ENCODE measurements around the gene VPS37B. TPM values are rescaled to one million over a fixed set of nuclear protein-coding genes. Genes with fewer than 3 reads are reported as not detected.

The VPS37B gene
- total and polyA plus RNA-seq, 2 donors (not counting 3 experiments of a cell fraction or from before 2014, with no cell fraction given): 39.5 to 45.9 TPM

GRCh38 chr12:122917507-122918121 lies 21.7 kb upstream of the VPS37B start:
- Histone ChIP-seq H2AFZ (ENCODE audit: low read depth, low read length) (no peak overlapping the region), H4K20me1 (replicated peaks; ENCODE audit: control insufficient read depth, extremely low read depth, insufficient read depth, low read length) (no peaks in the 10 kb centered on the region)

GRCh38 chr12:122909442-122910288 lies 13.7 kb upstream of the VPS37B start:
- DNase-seq (ENCODE audit: low read depth, low spot score): no peak
- no peaks in the 10 kb centered on the region for H3K9me1 ChIP-seq (replicated peaks; ENCODE audit: control insufficient read depth, extremely low read depth, insufficient read depth, low read length)
- H3K9me3 ChIP-seq (replicated peaks; ENCODE audit: control insufficient read depth, insufficient read depth, low read length): no peaks in the 10 kb centered on the region
- dilution Hi-C loops (cut with MboI; ENCODE audit: extremely low pct_ligation_motif_present, low sequenced_read_pairs) (no loop called here), intact Hi-C loops (cut with micrococcal nuclease) (no loop called here)
- H3K79me2 ChIP-seq (ENCODE audit: control insufficient read depth, insufficient read depth, low read length): no peaks in the 10 kb centered on the region
- H3K36me3 ChIP-seq (ENCODE audit: control insufficient read depth in 2 of 2, extremely low read depth in 1 of 2, insufficient read depth in 2 of 2, low read length in 2 of 2): no peaks in the 10 kb centered on the region
- H3K27ac ChIP-seq (ENCODE audit: insufficient read depth, low read depth, low read length): no peak overlapping the region
- H2AFZ ChIP-seq (ENCODE audit: low read depth, low read length): no peak overlapping the region
- TF ChIP-seq POLR2A (IDR thresholded peaks at IDR 0.05; ENCODE audit: low read depth, low read length) (no peak), FOS (IDR thresholded peaks at IDR 0.05; ENCODE audit: borderline replicate concordance, insufficient read depth, low read length) (no peak), EZH2 (IDR thresholded peaks at IDR 0.05; ENCODE audit: borderline replicate concordance, low read depth, low read length, severe bottlenecking) (no peak), POLR2AphosphoS5 (IDR thresholded peaks at IDR 0.05; ENCODE audit: insufficient read depth, low read depth, low read length) (no peak), JUN (IDR thresholded peaks at IDR 0.05; ENCODE audit: borderline replicate concordance, insufficient read depth, insufficient read length, low read depth) (no peak), CTCF (IDR thresholded peaks at IDR 0.05; ENCODE audit: extremely low read depth in 1 of 2, insufficient read depth in 1 of 2, low read depth in 1 of 2, low read length in 2 of 2) (no peak), MYC (IDR thresholded peaks at IDR 0.05; ENCODE audit: low read depth, low read length) (no peak), MAX (IDR thresholded peaks at IDR 0.05; ENCODE audit: insufficient read depth, insufficient read length) (no peak), GATA2 (IDR thresholded peaks at IDR 0.05; ENCODE audit: insufficient read depth, insufficient read length, low read depth, low read length) (no peak)
- H3K4me3 ChIP-seq (replicated peaks in 1 of 3; ENCODE audit: insufficient read depth in 1 of 3, low read depth in 1 of 3, low read length in 3 of 3): no peak overlapping the region
- no peaks in the 10 kb centered on the region for H3K4me1 ChIP-seq (ENCODE audit: control insufficient read depth, extremely low read depth, insufficient read depth, low read length)
- H4K20me1 ChIP-seq (replicated peaks; ENCODE audit: control insufficient read depth, extremely low read depth, insufficient read depth, low read length): no peaks in the 10 kb centered on the region
- POLR2A ChIA-PET: no interaction called here
- peaks cover 0 to 1% of the 10 kb centered on the region in 2 experiments for H3K27me3 ChIP-seq (ENCODE audit: control insufficient read depth in 2 of 2, insufficient read depth in 2 of 2, low read length in 2 of 2)
- BruUV-seq (replicated peaks): no TSS peak
- H3K9ac ChIP-seq (replicated peaks; ENCODE audit: extremely low read depth, insufficient read depth, low read length): no peak overlapping the region
- FAIRE-seq: no peak
- H3K4me2 ChIP-seq (ENCODE audit: insufficient read depth, low read length): no peak overlapping the region
- CTCF ChIA-PET: interaction anchor here (1.1 kb wide), 1 partner anchor 10 kb away, joined by 7 read pairs; no protein-coding TSS in a partner anchor

More at GRCh38 chr12:122917507-122918121, 21.7 kb upstream of the VPS37B start:
- Histone ChIP-seq H3K4me1 (ENCODE audit: control insufficient read depth, extremely low read depth, insufficient read depth, low read length) (peaks cover 5% of the 10 kb centered on the region), H3K79me2 (ENCODE audit: control insufficient read depth, insufficient read depth, low read length) (no peaks in the 10 kb centered on the region), H3K9me1 (replicated peaks; ENCODE audit: control insufficient read depth, extremely low read depth, insufficient read depth, low read length) (no peaks in the 10 kb centered on the region), H3K9ac (replicated peaks; ENCODE audit: extremely low read depth, insufficient read depth, low read length) (no peak overlapping the region), H3K4me3 (replicated peaks in 1 of 3; ENCODE audit: insufficient read depth in 1 of 3, low read depth in 1 of 3, low read length in 3 of 3) (no peak overlapping the region), H3K9me3 (replicated peaks; ENCODE audit: control insufficient read depth, insufficient read depth, low read length) (no peaks in the 10 kb centered on the region), H3K36me3 (ENCODE audit: control insufficient read depth in 2 of 2, extremely low read depth in 1 of 2, insufficient read depth in 2 of 2, low read length in 2 of 2) (no peaks in the 10 kb centered on the region), H3K27ac (ENCODE audit: insufficient read depth, low read depth, low read length) (no peak overlapping the region), H3K27me3 (ENCODE audit: control insufficient read depth in 2 of 2, insufficient read depth in 2 of 2, low read length in 2 of 2) (no peaks in the 10 kb centered on the region), H3K4me2 (ENCODE audit: insufficient read depth, low read length) (no peak overlapping the region)
- FAIRE-seq (no peak), DNase-seq (ENCODE audit: low read depth, low spot score) (no peak)
- dilution Hi-C loops (cut with MboI; ENCODE audit: extremely low pct_ligation_motif_present, low sequenced_read_pairs): no loop called here
- intact Hi-C loops (cut with micrococcal nuclease): no loop called here
- TF ChIP-seq POLR2A (IDR thresholded peaks at IDR 0.05; ENCODE audit: low read depth, low read length) (no peak), JUN (IDR thresholded peaks at IDR 0.05; ENCODE audit: borderline replicate concordance, insufficient read depth, insufficient read length, low read depth) (no peak), POLR2AphosphoS5 (IDR thresholded peaks at IDR 0.05; ENCODE audit: insufficient read depth, low read depth, low read length) (no peak), GATA2 (IDR thresholded peaks at IDR 0.05; ENCODE audit: insufficient read depth, insufficient read length, low read depth, low read length) (no peak), EZH2 (IDR thresholded peaks at IDR 0.05; ENCODE audit: borderline replicate concordance, low read depth, low read length, severe bottlenecking) (no peak), MAX (IDR thresholded peaks at IDR 0.05; ENCODE audit: insufficient read depth, insufficient read length) (no peak)
- BruUV-seq (replicated peaks): no TSS peak
- CTCF ChIA-PET: interaction anchor here (1.1 kb wide), 1 partner anchor 35 kb away, joined by 3 read pairs; no protein-coding TSS in a partner anchor
- POLR2A ChIA-PET: no interaction called here
